GM12891 (cell line): Measurements from ENCODE around the gene OR51E1.

ENCODE experiments used
- POLR2A ChIP-seq: IDR thresholded peaks from 2 replicates; pipeline ENCODE4 v1.6.1; 2011; ENCODE audit warnings: low read depth, low read length, control low read depth
- POLR2AphosphoS5 ChIP-seq: IDR thresholded peaks from 2 replicates; pipeline ENCODE4 v1.6.1; 2011; ENCODE audit warnings: low read depth, low read length, control low read depth
- SPI1 ChIP-seq: IDR thresholded peaks from 2 replicates; pipeline ENCODE4 v1.6.1; 2011; ENCODE audit warnings: low read depth, low read length, control low read depth
- TAF1 ChIP-seq: IDR thresholded peaks from 2 replicates; pipeline ENCODE4 v1.6.1; 2011; ENCODE audit warnings: low read depth, low read length, control low read depth

GRCh38 chr11:4636962-4637661, 6.7 kb upstream of the OR51E1 start, which contains the start of gene OR51D1:
- TF ChIP-seq POLR2A: no peak
- no peak for TF ChIP-seq POLR2AphosphoS5
- no peak for TF ChIP-seq TAF1
- no peak for TF ChIP-seq SPI1
